Measurements from ENCODE around the gene MYOF. TPM values are rescaled to one million over a fixed set of nuclear protein-coding genes. Genes with fewer than 3 reads are reported as not detected.
"Not testable (repeated sequence)": the region's sequence is repeated elsewhere in the genome, so short reads cannot be mapped to it uniquely, and the experiment has no call there.

Gene MYOF
- total RNA-seq, 2 experiments from 2014 or later = 0.91 to 1.9 TPM

DNA sequence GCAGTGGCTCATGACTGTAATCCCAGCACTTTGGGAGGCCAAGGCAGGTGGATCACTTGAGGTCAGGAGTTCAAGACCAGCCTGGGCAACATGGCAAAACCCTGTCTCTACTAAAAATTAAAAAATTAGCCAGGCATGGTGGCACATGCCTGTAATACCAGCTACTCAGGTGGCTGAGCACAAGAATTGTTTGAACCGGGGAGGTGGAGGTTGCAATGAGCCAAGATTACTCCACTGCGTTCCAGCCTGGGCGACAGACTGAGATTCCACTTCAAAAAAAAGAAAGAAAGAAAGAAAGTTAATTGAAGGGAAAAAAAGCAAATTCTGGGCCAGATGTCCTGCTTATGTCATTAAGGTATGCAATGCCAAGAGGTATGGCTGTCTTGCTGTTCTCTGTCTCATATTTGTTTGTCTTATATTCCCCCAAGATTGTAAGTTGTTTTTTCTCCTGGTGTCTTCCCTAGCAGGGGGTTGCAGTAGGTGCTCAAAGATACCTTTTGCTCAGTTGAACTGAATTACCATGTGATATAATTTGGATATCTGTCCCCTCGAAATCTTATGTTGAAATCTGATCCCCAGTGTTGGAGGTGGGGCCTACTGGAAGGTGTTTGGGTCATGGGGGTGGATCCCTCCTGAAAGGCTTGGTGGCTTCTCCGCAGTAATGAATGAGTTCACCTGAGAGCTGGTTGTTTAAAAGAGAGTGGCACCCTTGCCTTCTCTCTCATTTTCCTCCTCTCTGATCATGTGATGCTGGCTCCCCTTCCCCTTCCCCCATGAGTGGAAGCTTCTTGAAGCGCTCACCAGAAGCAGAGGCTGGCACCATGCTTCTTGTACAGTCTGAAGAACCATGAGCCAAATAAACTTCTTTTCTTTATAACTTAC lies 60.9 kb downstream of the MYOF start:
- POLR2A ChIA-PET = no interaction called here
- no peaks in the 10 kb centered on the region for H3K36me3 Mint-ChIP-seq
- no peak overlapping the region for H3K27ac Mint-ChIP-seq
- H3K9me3 Mint-ChIP-seq = no peaks in the 10 kb centered on the region
- H3K27me3 Mint-ChIP-seq = peaks cover 3% of the 10 kb centered on the region
- no peaks in the 10 kb centered on the region for H3K4me1 Mint-ChIP-seq
- no peak for ATAC-seq (ENCODE audit: low read depth)
- H3K4me3 Mint-ChIP-seq = no peak overlapping the region
- DNase-seq = no peak

DNA sequence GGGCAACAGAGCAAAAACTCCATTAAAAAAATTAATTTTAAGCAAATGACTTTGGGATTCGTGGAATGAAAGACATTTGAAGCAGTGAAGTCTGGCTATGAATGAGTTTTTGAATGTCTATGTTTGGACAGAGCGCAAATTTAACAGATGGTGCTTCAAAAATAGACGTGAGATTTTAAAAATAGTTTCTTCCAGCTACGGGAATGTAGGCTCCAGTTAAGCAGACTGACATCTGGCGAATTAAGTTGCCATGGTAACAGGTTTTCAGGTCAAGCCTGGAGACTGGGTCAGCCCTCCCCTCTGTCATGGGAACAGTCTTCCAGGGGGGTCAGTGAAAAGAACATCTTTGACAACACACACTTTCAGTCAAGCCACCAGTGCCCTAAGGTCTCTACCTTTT lies 62.0 kb downstream of the MYOF start:
- Mint-ChIP-seq H3K36me3 (no peaks in the 10 kb centered on the region), H3K27ac (no peak overlapping the region)

DNA sequence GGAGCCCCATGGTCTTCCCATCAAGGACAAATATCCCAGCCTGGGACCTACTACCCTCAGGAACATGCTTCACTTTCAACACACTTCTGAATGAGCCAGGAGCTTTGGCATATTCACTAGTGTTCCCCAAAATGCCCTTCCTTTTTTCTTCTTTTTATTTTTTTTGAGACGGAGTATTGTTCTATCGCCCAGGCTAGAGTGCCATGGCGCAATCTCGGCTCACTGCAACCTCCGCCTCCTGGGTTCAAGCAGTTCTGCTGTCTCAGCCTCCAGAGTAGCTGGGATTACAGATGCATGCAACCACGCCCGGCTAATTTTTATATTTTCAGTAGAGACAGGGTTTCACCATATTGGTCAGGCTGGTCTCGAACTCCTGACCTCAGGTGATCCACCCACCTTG lies 63.1 kb downstream of the MYOF start:
- H3K36me3 Mint-ChIP-seq; H3K27ac Mint-ChIP-seq; H3K4me1 Mint-ChIP-seq; H3K4me3 Mint-ChIP-seq; ATAC-seq (ENCODE audit: low read depth); H3K27me3 Mint-ChIP-seq; DNase-seq; POLR2A ChIA-PET; H3K9me3 Mint-ChIP-seq: not testable (repeated sequence)

More for the DNA sequence above, 62.0 kb downstream of the MYOF start:
- peaks cover 2% of the 10 kb centered on the region for H3K4me1 Mint-ChIP-seq
- H3K4me3 Mint-ChIP-seq = no peak overlapping the region
- peaks cover 3% of the 10 kb centered on the region for H3K27me3 Mint-ChIP-seq
- H3K9me3 Mint-ChIP-seq = no peaks in the 10 kb centered on the region
- DNase-seq = no peak
- POLR2A ChIA-PET = interaction anchor here (0.6 kb wide), 1 partner anchor 26 kb away, joined by 3 read pairs; no protein-coding TSS in a partner anchor
- ATAC-seq (ENCODE audit: low read depth) = no peak

DNA sequence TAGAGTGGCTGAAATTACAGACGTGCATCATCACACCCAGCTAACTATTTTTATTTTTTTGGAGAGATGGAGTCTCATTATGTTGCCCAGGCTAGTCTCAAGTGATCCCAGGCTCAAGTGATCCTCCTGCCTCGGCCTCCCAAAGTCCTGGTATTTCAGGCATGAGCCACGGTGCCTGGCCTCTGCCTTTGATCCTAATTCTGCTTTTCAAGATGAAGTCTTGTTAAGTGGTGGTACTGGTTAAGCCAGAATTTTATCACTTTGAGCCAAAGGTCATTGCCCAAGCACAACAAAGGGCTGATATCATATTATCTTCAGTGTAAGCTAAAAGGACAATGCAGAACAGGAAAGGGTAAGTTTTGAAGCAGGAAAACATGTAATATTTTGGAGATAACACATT lies 64.2 kb downstream of the MYOF start:
- H3K27me3 Mint-ChIP-seq = peaks cover 3% of the 10 kb centered on the region
- H3K36me3 Mint-ChIP-seq = no peaks in the 10 kb centered on the region
- H3K9me3 Mint-ChIP-seq = no peaks in the 10 kb centered on the region
- POLR2A ChIA-PET = no interaction called here
- H3K4me3 Mint-ChIP-seq = no peak overlapping the region
- ATAC-seq (ENCODE audit: low read depth) = no peak
- DNase-seq = no peak
- H3K4me1 Mint-ChIP-seq = peaks cover 17% of the 10 kb centered on the region
- no peak overlapping the region for H3K27ac Mint-ChIP-seq

DNA sequence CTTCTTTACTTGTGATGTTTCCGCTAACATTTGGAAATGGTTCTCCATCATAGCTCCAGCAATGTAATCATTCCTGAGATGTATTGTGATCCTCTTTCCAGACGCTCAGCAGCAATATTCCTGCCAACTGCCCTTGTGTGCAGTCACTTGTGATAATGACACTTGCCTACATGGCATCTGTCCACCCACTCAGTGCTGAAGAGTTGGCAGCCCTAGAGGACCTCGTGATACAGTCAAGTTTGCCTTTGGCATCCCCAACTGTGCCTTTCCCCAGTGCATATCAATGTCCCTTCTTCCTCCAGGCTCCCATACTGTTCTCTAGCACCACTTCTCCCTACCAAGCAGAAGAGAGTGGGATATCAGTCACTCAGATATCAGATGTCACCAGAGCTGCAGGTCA lies 64.9 kb downstream of the MYOF start:
- H3K27ac Mint-ChIP-seq = no peak overlapping the region
- no peak overlapping the region for H3K4me3 Mint-ChIP-seq
- peaks cover 3% of the 10 kb centered on the region for H3K27me3 Mint-ChIP-seq
- POLR2A ChIA-PET = no interaction called here
- H3K9me3 Mint-ChIP-seq = no peaks in the 10 kb centered on the region
- H3K36me3 Mint-ChIP-seq = peaks cover 2% of the 10 kb centered on the region
- DNase-seq (no peak), ATAC-seq (ENCODE audit: low read depth) (no peak)
- peaks cover 22% of the 10 kb centered on the region for H3K4me1 Mint-ChIP-seq

DNA sequence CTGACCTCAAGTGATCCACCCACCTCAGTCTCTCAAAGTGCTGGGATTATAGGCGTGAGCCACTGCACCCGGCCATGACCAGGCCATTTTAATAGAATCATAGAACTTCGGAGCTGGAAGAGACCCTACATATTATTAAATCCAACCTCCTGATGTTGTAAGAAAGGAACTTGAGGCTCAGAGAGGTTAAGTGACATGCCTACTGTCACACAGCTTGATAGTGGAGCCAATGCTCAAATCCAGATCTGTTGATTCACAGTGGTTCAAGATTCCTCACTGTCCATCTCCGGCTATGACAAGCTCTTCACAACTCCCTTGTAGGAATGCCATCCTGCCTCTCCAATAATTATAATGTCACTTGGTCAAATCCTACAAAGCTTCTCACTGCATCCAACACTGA lies 65.3 kb downstream of the MYOF start:
- no peaks in the 10 kb centered on the region for H3K9me3 Mint-ChIP-seq
- H3K4me1 Mint-ChIP-seq = peaks cover 23% of the 10 kb centered on the region
- DNase-seq = no peak
- H3K27ac Mint-ChIP-seq = no peak overlapping the region
- peaks cover 3% of the 10 kb centered on the region for H3K27me3 Mint-ChIP-seq
- POLR2A ChIA-PET = interaction anchor here (0.6 kb wide), 1 partner anchor 46 kb away, joined by 4 read pairs; no protein-coding TSS in a partner anchor
- H3K36me3 Mint-ChIP-seq = peaks cover 3% of the 10 kb centered on the region
- ATAC-seq (ENCODE audit: low read depth) = no peak
- H3K4me3 Mint-ChIP-seq = no peak overlapping the region

DNA sequence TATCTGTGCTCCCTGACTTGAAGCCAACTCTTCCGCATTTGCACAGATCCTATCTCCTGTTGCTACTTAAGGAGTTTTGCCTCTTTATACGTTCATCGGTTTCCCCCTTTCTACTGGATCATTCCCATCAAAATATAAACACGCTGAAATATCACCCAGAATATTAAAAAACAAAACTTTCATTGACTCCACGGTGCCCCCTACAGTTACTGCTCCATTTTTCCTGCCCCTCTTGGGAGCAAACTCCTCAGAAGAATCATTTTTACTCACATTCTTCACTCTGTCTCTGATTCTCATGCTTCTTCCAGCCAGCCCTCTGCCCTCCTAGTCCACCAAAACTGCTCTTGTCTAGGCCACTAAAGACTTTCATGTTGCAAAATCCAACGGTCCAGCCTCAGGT lies 66.4 kb downstream of the MYOF start:
- DNase-seq = no peak
- Mint-ChIP-seq H3K9me3 (no peaks in the 10 kb centered on the region), H3K4me3 (no peak overlapping the region), H3K36me3 (peaks cover 3% of the 10 kb centered on the region), H3K27ac (no peak overlapping the region), H3K4me1 (peaks cover 23% of the 10 kb centered on the region), H3K27me3 (no peaks in the 10 kb centered on the region)
- POLR2A ChIA-PET = no interaction called here
- no peak for ATAC-seq (ENCODE audit: low read depth)

DNA sequence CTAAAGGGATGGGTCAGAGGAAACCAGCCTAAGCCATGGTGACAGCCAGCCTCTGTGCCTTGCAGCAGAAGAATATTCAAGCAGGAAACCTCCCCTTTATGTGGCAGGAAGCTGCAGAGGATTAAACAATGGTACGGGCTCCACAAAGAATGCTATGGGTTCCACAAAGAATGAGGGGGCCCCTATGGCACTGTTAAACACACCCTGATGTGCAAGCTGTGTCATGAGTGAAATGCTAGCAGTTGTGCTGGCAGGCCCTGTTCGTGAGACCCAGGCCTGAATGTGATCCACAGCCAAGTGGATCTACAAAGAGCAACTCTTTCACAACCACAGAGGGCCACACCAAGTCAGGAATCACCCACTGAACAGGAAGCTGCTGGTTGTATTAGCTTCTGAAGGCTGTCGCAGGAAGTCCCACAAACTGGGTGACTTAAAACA lies 68.9 kb downstream of the MYOF start:
- H3K4me1 Mint-ChIP-seq = peaks cover 32% of the 10 kb centered on the region
- ATAC-seq (ENCODE audit: low read depth) = peak; percentile 89
- H3K9me3 Mint-ChIP-seq = no peaks in the 10 kb centered on the region
- peak overlapping the region; percentile 91 for H3K27ac Mint-ChIP-seq
- peaks cover 3% of the 10 kb centered on the region for H3K36me3 Mint-ChIP-seq
- peak overlapping the region; percentile 59 for H3K4me3 Mint-ChIP-seq
- POLR2A ChIA-PET = interaction anchor here (0.9 to 1.6 kb wide), 4 partner anchors 26 to 565 kb away, joined by 3 to 6 read pairs (median 4); partner anchors contain the start of genes CEP55 and EXOC6
- no peaks in the 10 kb centered on the region for H3K27me3 Mint-ChIP-seq
- peak; percentile 65 for DNase-seq

DNA sequence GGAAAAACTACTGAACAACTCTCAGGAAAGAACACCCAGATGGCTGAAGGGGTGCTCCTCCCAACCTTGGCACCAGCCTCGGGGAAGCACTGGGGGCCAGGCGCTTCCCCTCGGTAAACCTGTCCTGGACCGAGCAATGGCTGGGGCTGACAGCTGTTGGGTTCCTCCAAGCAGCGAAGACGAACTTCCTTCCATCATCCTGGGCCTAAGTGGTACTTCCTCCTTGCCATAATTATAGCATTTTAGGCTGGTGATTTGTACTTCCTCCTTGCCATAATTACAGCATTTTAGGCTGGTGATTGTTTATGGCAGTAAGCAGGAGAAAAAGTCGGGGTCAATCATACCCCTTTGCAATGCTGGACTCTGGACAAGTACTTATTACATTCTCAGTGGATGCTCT lies 69.3 kb downstream of the MYOF start:
- peak overlapping the region; percentile 59 for H3K4me3 Mint-ChIP-seq
- DNase-seq (no peak), ATAC-seq (ENCODE audit: low read depth) (no peak)

DNA sequence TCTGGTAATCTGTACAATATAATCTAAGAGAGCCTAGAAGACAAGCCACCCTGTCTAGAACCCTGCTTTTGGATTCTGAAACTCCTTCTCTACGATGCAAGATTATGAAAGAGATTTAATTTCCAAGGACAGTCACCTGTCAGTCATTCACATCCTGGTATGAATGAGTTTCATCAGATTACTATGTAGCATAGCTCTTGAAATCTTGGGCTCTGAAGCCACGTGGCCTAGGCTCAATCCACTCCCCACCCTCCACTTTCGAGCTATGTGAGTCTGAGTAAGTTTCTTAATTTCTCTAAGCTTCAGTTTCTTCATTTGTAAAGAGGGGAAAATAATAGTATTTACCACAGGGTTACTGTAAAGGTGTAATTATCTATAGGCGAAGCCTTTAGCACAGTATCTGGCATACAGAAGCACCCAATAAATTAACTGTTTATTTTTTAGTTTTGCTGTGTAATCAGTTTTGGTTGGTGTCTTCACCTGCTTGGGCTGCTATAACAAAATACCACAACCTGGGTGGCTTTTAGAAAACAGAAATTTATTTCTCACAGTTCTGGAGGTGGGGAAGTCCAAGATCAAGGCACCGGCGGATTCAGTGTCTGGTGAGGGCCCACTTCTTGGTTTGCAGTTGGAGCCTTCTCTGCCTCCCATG lies 71.3 kb downstream of the MYOF start:
- POLR2A ChIA-PET = no interaction called here
- Mint-ChIP-seq H3K4me3 (no peak overlapping the region), H3K27ac (no peak overlapping the region), H3K36me3 (peaks cover 3% of the 10 kb centered on the region), H3K27me3 (no peaks in the 10 kb centered on the region), H3K4me1 (peaks cover 32% of the 10 kb centered on the region), H3K9me3 (no peaks in the 10 kb centered on the region)
- DNase-seq (no peak), ATAC-seq (ENCODE audit: low read depth) (no peak)

More for the DNA sequence above, 69.3 kb downstream of the MYOF start:
- POLR2A ChIA-PET = interaction anchor here (0.9 to 1.6 kb wide), 3 partner anchors 28 to 564 kb away, joined by 4 to 6 read pairs (median 4); partner anchors contain the start of genes CEP55 and EXOC6
- Mint-ChIP-seq H3K36me3 (peaks cover 3% of the 10 kb centered on the region), H3K4me1 (peaks cover 32% of the 10 kb centered on the region), H3K9me3 (no peaks in the 10 kb centered on the region), H3K27me3 (no peaks in the 10 kb centered on the region), H3K27ac (peak overlapping the region; percentile 91)

DNA sequence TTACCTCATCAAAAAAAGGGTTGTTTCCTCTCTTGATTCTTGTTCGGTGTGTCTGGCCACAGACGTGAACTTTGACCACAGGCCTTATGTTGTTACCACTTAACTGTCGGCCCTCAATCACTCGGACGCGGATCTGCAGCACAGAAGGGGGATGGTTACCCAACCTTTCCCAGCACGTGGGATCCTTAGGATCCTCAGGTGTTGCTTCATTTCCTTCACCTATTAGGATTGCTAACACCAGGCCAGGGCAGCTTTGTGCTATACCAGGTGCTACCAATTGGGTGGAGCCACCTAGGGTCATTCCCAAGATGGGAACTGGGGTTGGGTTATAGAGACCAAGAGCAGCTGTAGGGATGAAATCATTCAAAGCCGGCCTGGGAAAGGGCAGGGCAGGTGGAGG lies 73.4 kb downstream of the MYOF start:
- POLR2A ChIA-PET = no interaction called here
- Mint-ChIP-seq H3K4me1 (peaks cover 23% of the 10 kb centered on the region), H3K27me3 (no peaks in the 10 kb centered on the region), H3K9me3 (no peaks in the 10 kb centered on the region), H3K36me3 (peaks cover 3% of the 10 kb centered on the region), H3K4me3 (no peak overlapping the region), H3K27ac (no peak overlapping the region)
- ATAC-seq (ENCODE audit: low read depth) = no peak
- no peak for DNase-seq

DNA sequence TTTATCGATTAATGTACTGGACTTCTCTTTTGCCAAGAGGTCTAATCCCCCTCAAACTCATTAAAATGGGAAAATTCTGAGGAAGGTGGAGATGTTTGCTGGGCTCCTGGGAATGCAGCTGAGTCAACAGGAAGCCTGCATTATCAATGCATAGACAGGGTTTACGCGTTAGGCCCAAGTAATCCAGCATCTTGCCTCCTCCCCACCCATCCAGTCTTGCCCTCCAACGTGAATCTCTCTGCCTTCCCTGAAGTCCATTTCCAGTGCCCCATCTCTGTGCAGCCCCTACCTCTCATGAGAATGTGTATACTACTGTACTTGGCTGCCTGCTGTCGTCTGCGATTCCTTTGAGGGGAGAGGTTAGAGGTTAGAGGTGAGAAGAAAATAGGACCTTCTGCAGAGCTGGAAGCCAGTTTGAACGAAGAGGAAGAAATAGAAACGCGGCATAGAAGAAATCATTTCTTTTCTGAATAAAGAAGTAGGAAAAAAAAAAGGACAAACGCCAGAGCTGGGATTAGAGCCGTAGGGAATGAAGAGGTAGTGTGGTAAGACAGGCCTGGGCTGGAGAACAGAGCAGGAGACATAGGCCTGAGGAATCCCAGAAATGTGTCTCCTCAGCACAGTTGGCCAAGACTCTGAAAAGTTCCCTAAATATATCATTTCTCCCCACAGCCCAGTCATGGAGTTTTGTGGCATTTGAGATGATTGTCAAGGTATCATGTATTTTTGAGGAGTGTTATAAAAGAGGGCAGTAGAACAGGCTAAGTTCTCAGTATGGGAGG lies 75.6 kb downstream of the MYOF start:
- Mint-ChIP-seq H3K4me1 (peaks cover 9% of the 10 kb centered on the region), H3K36me3 (no peaks in the 10 kb centered on the region), H3K27ac (no peak overlapping the region)

DNA sequence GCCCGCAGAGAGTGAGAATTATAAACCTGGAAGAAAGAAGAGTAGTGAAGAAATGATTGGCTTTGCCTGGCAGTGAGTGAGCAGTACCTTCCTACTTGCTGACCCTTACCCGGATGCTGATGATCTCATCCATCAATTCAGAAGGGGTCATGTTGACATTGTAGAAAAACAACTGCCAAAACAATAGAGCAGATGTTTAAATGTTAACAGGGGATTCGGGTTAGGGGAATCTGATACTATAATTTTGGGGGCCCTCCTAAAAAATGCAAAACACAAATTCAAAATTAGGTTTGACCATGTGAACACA lies 78.1 kb downstream of the MYOF start:
- POLR2A ChIA-PET = no interaction called here
- Mint-ChIP-seq H3K27me3 (peaks cover 3% of the 10 kb centered on the region), H3K9me3 (no peaks in the 10 kb centered on the region), H3K4me1 (peaks cover 4% of the 10 kb centered on the region), H3K27ac (no peak overlapping the region), H3K36me3 (no peaks in the 10 kb centered on the region), H3K4me3 (no peak overlapping the region)
- ATAC-seq (ENCODE audit: low read depth) (no peak), DNase-seq (no peak)

More for the DNA sequence above, 75.6 kb downstream of the MYOF start:
- POLR2A ChIA-PET = no interaction called here
- ATAC-seq (ENCODE audit: low read depth) = no peak
- no peak for DNase-seq
- H3K27me3 Mint-ChIP-seq = peaks cover 3% of the 10 kb centered on the region
- H3K4me3 Mint-ChIP-seq = no peak overlapping the region
- no peaks in the 10 kb centered on the region for H3K9me3 Mint-ChIP-seq

All from activated naive CD8-positive, alpha-beta T cell treated with anti-CD3 and anti-CD28 coated beads, Interleukin-2, amount 10 ng/mL, durations not matched to agents 7 days and 5 days (primary cell).